CD4-positive, alpha-beta T cell treated with Interleukin-17A for 1 hour (primary cell): ENCODE measurements around the gene NBPF10.
"Not testable (repeated sequence)": the region's sequence is repeated elsewhere in the genome, so short reads cannot be mapped to it uniquely, and the experiment has no call there.

Experiments used
- DNase-seq: peaks from one replicate; pipeline ENCODE4 v3.0.0-alpha.2; 2020

Gene NBPF10, protein sequence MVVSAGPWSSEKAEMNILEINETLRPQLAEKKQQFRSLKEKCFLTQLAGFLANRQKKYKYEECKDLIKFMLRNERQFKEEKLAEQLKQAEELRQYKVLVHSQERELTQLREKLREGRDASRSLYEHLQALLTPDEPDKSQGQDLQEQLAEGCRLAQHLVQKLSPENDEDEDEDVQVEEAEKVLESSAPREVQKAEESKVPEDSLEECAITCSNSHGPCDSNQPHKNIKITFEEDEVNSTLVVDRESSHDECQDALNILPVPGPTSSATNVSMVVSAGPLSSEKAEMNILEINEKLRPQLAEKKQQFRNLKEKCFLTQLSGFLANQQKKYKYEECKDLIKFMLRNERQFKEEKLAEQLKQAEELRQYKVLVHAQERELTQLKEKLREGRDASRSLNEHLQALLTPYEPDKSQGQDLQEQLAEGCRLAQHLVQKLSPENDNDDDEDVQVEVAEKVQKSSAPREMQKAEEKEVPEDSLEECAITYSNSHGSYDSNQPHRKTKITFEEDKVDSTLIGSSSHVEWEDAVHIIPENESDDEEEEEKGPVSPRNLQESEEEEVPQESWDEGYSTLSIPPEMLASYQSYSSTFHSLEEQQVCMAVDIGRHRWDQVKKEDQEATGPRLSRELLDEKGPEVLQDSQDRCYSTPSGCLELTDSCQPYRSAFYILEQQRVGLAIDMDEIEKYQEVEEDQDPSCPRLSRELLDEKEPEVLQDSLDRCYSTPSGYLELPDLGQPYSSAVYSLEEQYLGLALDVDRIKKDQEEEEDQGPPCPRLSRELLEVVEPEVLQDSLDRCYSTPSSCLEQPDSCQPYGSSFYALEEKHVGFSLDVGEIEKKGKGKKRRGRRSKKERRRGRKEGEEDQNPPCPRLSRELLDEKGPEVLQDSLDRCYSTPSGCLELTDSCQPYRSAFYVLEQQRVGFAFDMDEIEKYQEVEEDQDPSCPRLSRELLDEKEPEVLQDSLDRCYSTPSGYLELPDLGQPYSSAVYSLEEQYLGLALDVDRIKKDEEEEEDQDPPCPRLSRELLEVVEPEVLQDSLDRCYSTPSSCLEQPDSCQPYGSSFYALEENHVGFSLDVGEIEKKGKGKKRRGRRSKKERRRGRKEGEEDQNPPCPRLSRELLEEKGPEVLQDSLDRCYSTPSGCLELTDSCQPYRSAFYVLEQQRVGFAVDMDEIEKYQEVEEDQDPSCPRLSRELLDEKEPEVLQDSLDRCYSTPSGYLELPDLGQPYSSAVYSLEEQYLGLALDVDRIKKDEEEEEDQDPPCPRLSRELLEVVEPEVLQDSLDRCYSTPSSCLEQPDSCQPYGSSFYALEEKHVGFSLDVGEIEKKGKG (N-terminal part only)

DNA sequence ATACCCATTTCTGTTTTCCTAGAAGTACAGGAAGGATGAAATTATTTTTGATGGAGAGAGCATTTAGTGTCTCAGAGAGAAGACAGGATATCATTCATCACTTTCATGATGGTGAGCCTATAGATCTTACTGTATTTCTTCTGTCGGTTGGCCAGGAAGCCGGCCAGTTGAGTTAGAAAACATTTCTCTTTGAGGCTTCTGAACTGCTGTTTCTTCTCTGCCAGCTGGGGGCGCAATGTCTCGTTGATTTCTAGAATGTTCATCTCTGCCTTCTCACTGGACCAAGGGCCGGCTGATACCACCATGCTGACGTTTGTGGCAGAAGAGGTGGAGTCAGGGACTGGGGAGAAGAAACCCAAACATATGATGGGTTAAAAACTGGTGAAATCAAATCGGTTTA lies at the start of gene NBPF10:
Gene NBPF10, minus strand, starts transcription at position 340 of the 400 bp plus-strand sequence. Its CDS starts 35 bp downstream, at position 305.
- peak; percentile 18 for DNase-seq

- not testable (repeated sequence) for DNase-seq
Observed at GRCh38 chr1:146174531-146174930, 29.9 kb upstream of the NBPF10 start.

- not testable (repeated sequence) for DNase-seq
Observed at GRCh38 chr1:146167740-146168139, 23.1 kb upstream of the NBPF10 start.

GRCh38 chr1:146167273-146167672 lies 22.7 kb upstream of the NBPF10 start:
- DNase-seq = not testable (repeated sequence)
